SK-N-SH treated with all-trans-retinoic acid at 6 μM for 48 hours (cell line): ENCODE data around the gene ZDHHC8.

Experiments
- ATAC-seq: fragments of 200-7000 bp; cut with Tn5 transposase; 3 replicates; pipeline ENCODE4 v1.9.1; 2020; ENCODE audit warnings: mild to moderate bottlenecking, moderate library complexity
- ARNTL ChIP-seq: fragments of 450-650 bp; formaldehyde crosslinking; IDR thresholded peaks from 2 replicates; pipeline ENCODE4 v1.5.0; 2020; ENCODE audit warnings: low read depth, mild to moderate bottlenecking, moderate library complexity, borderline replicate concordance
- BACH2 ChIP-seq: fragments of 250-450 bp; sonication (Bioruptor Pico); IDR thresholded peaks from 2 replicates; pipeline ENCODE4 v1.9.0; 2021; ENCODE audit warnings: mild to moderate bottlenecking, borderline replicate concordance
- CSDC2 ChIP-seq: fragments of 250-450 bp; sonication (Bioruptor Pico); IDR thresholded peaks from 2 replicates; pipeline ENCODE4 v1.5.0; 2020; ENCODE audit warnings: mild to moderate bottlenecking, moderate library complexity
- ESRRG ChIP-seq: fragments of 250-450 bp; sonication (Bioruptor Pico); IDR thresholded peaks from 2 replicates; pipeline ENCODE4 v1.6.1; 2021; ENCODE audit warnings: mild to moderate bottlenecking
- GLIS3 ChIP-seq: fragments of 250-450 bp; sonication (Bioruptor Pico); IDR thresholded peaks from 2 replicates; pipeline ENCODE4 v1.5.0; 2020; ENCODE audit warnings: mild to moderate bottlenecking, moderate library complexity
- ISL1 ChIP-seq: fragments of 250-450 bp; sonication (Bioruptor Pico); IDR thresholded peaks from 2 replicates; pipeline ENCODE4 v2.1.2; 2022; ENCODE audit warnings: mild to moderate bottlenecking, moderate library complexity
- OSR1 ChIP-seq: fragments of 250-450 bp; sonication (Bioruptor Pico); IDR thresholded peaks from 2 replicates; pipeline ENCODE4 v1.8.0; 2022; ENCODE audit warnings: moderate library complexity, mild to moderate bottlenecking, inconsistent platforms
- PPARA ChIP-seq: fragments of 250-450 bp; sonication (Bioruptor Pico); IDR thresholded peaks from 2 replicates; pipeline ENCODE4 v1.5.0; 2020; ENCODE audit warnings: mild to moderate bottlenecking, borderline replicate concordance
- RARB ChIP-seq: fragments of 250-450 bp; sonication (Bioruptor Pico); IDR thresholded peaks from 2 replicates; pipeline ENCODE4 v1.8.0; 2021; ENCODE audit warnings: mild to moderate bottlenecking, moderate library complexity
- SNAI2 ChIP-seq: fragments of 250-450 bp; sonication (Bioruptor Pico); IDR thresholded peaks from 2 replicates; pipeline ENCODE4 v1.5.0; 2020; ENCODE audit warnings: mild to moderate bottlenecking, moderate library complexity
- TCF4 ChIP-seq: fragments of 250-450 bp; sonication (Bioruptor Pico); IDR thresholded peaks from 2 replicates; pipeline ENCODE4 v1.8.0; 2021; ENCODE audit warnings: mild to moderate bottlenecking, moderate library complexity, borderline replicate concordance
- ZC3H10 ChIP-seq: fragments of 250-450 bp; sonication (Bioruptor Pico); IDR thresholded peaks from 2 replicates; pipeline ENCODE4 v1.5.1; 2021; ENCODE audit warnings: mild to moderate bottlenecking, moderate library complexity
- ZFP3 ChIP-seq: fragments of 250-450 bp; sonication (Bioruptor Pico); IDR thresholded peaks from 2 replicates; pipeline ENCODE4 v1.5.0; 2020; ENCODE audit warnings: mild to moderate bottlenecking, moderate library complexity
- ZFP30 ChIP-seq: fragments of 450-650 bp; formaldehyde crosslinking; IDR thresholded peaks from 2 replicates; pipeline ENCODE4 v1.5.0; 2022; ENCODE audit warnings: mild to moderate bottlenecking, moderate library complexity
- ZNF565 ChIP-seq: fragments of 450-650 bp; formaldehyde crosslinking; conservative IDR thresholded peaks from 2 replicates; pipeline ENCODE4 v1.5.0; 2020; ENCODE audit warnings: low read depth, mild to moderate bottlenecking, moderate library complexity
- ZNF70 ChIP-seq: fragments of 450-650 bp; formaldehyde crosslinking; IDR thresholded peaks from 2 replicates; pipeline ENCODE4 v1.5.0; 2020; ENCODE audit warnings: mild to moderate bottlenecking, moderate library complexity
- TF ChIP-seq, protein P1 (sequence below): fragments of 250-450 bp; sonication (Bioruptor Pico); IDR thresholded peaks from 2 replicates; pipeline ENCODE4 v1.5.1; 2020; ENCODE audit warnings: low read depth, mild to moderate bottlenecking, moderate library complexity
- TF ChIP-seq, protein P2 (sequence below): fragments of 250-450 bp; sonication (Bioruptor Pico); IDR thresholded peaks from 2 replicates; pipeline ENCODE4 v1.5.0; 2020; ENCODE audit warnings: mild to moderate bottlenecking, moderate library complexity
- TF ChIP-seq, protein P3 (sequence below): fragments of 250-450 bp; sonication (Bioruptor Pico); IDR thresholded peaks from 2 replicates; pipeline ENCODE4 v1.5.1; 2021; ENCODE audit warnings: mild to moderate bottlenecking, moderate library complexity
- TF ChIP-seq, protein P4 (sequence below): fragments of 250-450 bp; sonication (Bioruptor Pico); IDR thresholded peaks from 2 replicates; pipeline ENCODE4 v1.8.0; 2020; ENCODE audit warnings: mild to moderate bottlenecking, moderate library complexity, borderline replicate concordance
- TF ChIP-seq, protein P5 (sequence below): fragments of 250-450 bp; sonication (Bioruptor Pico); IDR thresholded peaks from 2 replicates; pipeline ENCODE4 v1.8.0; 2021; ENCODE audit warnings: low read depth, mild to moderate bottlenecking, moderate library complexity, borderline replicate concordance

Gene ZDHHC8

DNA sequence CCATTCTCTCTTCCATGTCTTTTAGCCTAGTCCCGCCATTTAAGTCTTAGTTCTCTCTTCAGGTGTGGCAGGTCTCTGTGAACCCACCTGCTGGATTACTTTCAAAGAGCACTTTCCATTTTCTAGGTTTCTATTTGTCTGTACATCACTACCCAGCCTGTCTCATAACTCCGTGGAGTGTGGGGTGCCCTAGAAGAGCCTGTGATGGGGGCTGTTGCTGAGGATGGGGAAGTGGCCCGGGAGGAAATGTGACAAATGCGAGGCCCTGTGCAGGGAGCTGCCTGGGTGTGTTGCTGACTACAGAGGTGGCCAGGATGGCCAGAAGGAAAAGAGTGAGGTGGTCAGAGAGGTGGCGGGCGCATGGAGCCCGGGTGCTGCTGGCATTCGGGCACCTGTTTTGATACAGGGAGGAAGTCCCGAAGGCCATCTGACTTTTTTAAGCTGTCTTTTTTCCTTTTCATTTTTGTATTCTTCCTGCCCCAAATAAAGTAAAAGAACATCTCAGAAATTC, 40.8 kb upstream of the ZDHHC8 start:
- TF ChIP-seq BACH2 (CRISPR knock-in tag) = no peak
- no peak for TF ChIP-seq ZFP3
- TF ChIP-seq ZNF70 = no peak
- no peak for TF ChIP-seq GLIS3
- no peak for TF ChIP-seq ESRRG (CRISPR knock-in tag)
- TF ChIP-seq, protein P1, sequence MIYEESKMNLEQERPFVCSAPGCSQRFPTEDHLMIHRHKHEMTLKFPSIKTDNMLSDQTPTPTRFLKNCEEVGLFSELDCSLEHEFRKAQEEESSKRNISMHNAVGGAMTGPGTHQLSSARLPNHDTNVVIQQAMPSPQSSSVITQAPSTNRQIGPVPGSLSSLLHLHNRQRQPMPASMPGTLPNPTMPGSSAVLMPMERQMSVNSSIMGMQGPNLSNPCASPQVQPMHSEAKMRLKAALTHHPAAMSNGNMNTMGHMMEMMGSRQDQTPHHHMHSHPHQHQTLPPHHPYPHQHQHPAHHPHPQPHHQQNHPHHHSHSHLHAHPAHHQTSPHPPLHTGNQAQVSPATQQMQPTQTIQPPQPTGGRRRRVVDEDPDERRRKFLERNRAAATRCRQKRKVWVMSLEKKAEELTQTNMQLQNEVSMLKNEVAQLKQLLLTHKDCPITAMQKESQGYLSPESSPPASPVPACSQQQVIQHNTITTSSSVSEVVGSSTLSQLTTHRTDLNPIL = no peak
- no peak for ATAC-seq

DNA sequence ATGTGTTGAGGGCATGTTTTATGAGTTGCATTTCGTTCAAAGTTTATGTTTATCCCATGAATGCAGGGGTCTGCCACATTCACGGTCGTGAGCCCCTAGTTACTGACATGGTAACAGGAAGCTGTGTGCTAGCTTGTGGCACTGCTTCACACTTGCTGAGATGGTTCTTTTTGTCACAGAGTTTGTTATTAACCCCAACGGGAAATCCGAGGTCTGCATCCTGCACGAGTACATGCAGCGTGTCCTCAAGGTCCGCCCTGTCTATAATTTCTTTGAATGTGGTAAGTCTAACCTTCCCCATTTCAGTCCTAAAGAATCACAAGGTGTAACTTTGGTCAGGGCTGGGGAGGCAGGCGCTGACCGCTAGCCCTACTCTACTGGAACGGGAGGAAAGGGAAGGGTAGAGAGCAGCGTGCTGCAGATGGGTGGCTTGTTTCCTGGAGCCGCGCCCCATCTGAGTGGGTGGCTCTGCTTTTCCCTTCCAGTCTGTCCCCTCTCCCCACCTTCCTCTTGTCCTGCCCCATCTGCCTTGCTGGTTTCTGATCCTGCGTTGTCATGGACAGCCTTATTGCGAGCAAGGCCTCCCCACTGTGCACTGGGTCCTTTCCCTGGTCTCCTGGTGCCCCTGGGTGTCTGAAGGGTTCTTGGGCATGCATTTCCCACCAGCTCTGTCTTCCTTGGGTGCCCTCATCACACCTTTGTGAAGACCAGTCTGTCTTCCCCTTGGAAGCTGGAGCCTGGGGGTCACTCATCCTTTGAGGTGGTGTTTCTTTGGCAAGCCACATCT, 39.7 kb upstream of the ZDHHC8 start:
- ATAC-seq = no peak
- TF ChIP-seq ESRRG (CRISPR knock-in tag) = no peak
- no peak for TF ChIP-seq ARNTL (CRISPR knock-in tag)
- TF ChIP-seq ZFP3 = no peak
- TF ChIP-seq, all 23 proteins: peak for 0

DNA sequence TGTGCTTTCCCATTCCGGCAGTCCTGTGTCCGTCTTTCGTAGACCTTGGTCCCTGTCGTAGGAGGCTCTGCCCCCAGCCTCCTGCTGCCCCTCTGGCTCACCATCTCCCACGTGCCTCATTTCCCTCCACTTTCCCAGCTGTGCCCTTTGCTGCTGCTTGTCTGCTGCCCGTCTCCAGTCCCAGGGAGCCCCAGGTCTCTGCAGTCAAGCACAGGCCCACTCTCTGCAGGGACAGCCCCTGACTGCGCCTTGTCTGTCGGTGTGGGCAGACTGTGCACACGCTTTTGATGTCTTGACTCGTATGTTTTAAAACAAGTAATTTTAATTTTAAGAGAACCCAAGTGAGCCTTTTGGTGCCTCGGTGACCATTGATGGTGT, 39.1 kb upstream of the ZDHHC8 start:
- no peak for ATAC-seq
- TF ChIP-seq ZC3H10 (CRISPR knock-in tag) = no peak
- no peak for TF ChIP-seq TCF4 (CRISPR knock-in tag)
- no peak for TF ChIP-seq PPARA (CRISPR knock-in tag)
- no peak for TF ChIP-seq ZNF565
- TF ChIP-seq, protein P2, sequence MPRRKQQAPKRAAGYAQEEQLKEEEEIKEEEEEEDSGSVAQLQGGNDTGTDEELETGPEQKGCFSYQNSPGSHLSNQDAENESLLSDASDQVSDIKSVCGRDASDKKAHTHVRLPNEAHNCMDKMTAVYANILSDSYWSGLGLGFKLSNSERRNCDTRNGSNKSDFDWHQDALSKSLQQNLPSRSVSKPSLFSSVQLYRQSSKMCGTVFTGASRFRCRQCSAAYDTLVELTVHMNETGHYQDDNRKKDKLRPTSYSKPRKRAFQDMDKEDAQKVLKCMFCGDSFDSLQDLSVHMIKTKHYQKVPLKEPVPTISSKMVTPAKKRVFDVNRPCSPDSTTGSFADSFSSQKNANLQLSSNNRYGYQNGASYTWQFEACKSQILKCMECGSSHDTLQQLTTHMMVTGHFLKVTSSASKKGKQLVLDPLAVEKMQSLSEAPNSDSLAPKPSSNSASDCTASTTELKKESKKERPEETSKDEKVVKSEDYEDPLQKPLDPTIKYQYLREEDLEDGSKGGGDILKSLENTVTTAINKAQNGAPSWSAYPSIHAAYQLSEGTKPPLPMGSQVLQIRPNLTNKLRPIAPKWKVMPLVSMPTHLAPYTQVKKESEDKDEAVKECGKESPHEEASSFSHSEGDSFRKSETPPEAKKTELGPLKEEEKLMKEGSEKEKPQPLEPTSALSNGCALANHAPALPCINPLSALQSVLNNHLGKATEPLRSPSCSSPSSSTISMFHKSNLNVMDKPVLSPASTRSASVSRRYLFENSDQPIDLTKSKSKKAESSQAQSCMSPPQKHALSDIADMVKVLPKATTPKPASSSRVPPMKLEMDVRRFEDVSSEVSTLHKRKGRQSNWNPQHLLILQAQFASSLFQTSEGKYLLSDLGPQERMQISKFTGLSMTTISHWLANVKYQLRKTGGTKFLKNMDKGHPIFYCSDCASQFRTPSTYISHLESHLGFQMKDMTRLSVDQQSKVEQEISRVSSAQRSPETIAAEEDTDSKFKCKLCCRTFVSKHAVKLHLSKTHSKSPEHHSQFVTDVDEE (CRISPR knock-in tag) = no peak

DNA sequence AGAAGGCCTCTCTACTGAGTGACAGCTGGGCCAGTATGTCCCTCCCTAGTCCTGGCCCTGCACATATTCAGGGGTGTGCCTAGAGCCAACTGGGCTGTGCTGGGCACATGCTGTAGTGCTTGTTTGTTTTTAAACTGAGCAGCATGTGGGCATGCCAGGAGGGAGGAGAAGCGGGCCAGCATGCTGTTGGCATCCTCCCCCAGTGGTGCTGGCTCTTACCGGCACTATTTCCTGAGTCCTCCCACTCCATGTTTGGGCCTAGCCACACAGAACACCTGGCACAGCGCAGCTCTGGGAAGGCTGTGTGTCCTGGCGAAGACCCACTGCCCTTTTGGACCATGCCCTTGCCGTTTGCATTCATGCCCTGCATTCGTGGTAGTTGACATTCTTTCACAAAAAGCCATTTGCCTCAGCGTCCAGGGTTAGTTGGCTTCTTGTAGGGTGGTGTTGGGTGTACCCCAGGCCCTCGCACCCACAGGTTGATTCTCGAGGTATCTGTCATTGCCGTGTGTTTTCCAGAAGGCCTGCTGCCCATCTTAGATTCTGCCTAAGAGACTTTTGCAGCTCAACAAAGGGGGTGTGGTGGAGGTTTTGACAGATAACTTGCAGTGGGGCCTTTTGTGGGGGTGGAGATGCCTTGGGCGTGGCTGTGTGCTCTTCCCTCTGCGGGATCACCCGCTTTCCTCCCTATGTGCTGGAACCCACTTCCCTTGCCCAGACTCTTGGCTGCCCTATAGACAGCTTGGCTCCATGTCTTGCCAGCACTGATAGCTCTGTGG, 38.0 kb upstream of the ZDHHC8 start:
- no peak; the same call in 2 of the 3 replicates for ATAC-seq
- TF ChIP-seq, protein P3, sequence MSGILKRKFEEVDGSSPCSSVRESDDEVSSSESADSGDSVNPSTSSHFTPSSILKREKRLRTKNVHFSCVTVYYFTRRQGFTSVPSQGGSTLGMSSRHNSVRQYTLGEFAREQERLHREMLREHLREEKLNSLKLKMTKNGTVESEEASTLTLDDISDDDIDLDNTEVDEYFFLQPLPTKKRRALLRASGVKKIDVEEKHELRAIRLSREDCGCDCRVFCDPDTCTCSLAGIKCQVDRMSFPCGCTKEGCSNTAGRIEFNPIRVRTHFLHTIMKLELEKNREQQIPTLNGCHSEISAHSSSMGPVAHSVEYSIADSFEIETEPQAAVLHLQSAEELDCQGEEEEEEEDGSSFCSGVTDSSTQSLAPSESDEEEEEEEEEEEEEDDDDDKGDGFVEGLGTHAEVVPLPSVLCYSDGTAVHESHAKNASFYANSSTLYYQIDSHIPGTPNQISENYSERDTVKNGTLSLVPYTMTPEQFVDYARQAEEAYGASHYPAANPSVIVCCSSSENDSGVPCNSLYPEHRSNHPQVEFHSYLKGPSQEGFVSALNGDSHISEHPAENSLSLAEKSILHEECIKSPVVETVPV = no peak
- TF ChIP-seq ZNF565 = no peak
- no peak for TF ChIP-seq CSDC2
- TF ChIP-seq ISL1 (CRISPR knock-in tag) = no peak
- no peak for TF ChIP-seq OSR1 (CRISPR knock-in tag)
- TF ChIP-seq, protein P4, sequence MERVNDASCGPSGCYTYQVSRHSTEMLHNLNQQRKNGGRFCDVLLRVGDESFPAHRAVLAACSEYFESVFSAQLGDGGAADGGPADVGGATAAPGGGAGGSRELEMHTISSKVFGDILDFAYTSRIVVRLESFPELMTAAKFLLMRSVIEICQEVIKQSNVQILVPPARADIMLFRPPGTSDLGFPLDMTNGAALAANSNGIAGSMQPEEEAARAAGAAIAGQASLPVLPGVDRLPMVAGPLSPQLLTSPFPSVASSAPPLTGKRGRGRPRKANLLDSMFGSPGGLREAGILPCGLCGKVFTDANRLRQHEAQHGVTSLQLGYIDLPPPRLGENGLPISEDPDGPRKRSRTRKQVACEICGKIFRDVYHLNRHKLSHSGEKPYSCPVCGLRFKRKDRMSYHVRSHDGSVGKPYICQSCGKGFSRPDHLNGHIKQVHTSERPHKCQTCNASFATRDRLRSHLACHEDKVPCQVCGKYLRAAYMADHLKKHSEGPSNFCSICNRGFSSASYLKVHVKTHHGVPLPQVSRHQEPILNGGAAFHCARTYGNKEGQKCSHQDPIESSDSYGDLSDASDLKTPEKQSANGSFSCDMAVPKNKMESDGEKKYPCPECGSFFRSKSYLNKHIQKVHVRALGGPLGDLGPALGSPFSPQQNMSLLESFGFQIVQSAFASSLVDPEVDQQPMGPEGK = no peak
- TF ChIP-seq ZNF70 = no peak
- no peak for TF ChIP-seq TCF4 (CRISPR knock-in tag)
- TF ChIP-seq, protein P5, sequence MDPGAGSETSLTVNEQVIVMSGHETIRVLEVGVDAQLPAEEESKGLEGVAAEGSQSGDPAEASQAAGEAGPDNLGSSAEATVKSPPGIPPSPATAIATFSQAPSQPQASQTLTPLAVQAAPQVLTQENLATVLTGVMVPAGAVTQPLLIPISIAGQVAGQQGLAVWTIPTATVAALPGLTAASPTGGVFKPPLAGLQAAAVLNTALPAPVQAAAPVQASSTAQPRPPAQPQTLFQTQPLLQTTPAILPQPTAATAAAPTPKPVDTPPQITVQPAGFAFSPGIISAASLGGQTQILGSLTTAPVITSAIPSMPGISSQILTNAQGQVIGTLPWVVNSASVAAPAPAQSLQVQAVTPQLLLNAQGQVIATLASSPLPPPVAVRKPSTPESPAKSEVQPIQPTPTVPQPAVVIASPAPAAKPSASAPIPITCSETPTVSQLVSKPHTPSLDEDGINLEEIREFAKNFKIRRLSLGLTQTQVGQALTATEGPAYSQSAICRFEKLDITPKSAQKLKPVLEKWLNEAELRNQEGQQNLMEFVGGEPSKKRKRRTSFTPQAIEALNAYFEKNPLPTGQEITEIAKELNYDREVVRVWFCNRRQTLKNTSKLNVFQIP = no peak
- no peak for TF ChIP-seq ZFP30
- TF ChIP-seq RARB (CRISPR knock-in tag) = no peak
- no peak for TF ChIP-seq SNAI2 (CRISPR knock-in tag)
- TF ChIP-seq, all 23 proteins: peak for 0
